COLO829 (cell line): ENCODE data around the gene VGLL4.
A peak's percentile ranks its signal among the peaks of the same experiment; 100 is the strongest.
"Not testable (repeated sequence)": the region's sequence is repeated elsewhere in the genome, so short reads cannot be mapped to it uniquely, and the experiment has no call there.

Source experiments
- DNase-seq: peaks from one replicate; pipeline ENCODE4 v3.0.0; 2012; ENCODE audit warnings: low spot score

VGLL4 gene

DNA sequence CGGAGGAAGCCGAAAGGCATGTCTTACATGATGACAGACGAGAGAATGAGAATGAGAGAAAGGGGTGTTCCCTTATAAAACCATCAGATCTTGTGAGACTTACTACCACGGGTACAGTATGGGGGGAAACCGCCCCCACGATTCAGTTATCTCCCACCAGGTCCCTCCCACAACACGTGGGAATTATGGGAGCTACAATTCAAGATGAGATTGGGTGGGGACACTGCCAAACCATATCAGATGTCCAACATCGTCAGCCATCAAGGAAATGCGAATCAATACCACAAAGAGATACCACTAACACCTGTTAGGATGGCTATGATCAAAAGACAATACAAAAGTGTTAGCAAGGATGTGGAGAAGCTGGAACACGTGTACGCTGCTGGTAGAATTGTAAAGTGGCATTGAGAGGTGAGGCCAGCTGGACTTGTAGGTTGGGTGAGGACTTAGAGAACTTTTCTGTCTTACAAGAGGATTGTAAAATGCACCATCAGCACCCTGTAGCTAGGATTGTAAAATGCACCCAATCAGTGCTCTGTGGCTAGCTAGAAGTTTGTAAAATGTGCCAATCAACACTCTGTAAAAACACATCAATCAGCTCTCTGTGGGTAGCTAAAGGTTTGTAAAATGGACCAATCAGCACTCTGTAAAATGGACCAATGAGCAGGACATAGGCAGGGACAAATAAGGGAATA, 37.5 kb downstream of the VGLL4 start:
- DNase-seq, result no peak

GRCh38 chr3:11605398-11605797, 38.3 kb downstream of the VGLL4 start:
- DNase-seq, result no peak

DNA sequence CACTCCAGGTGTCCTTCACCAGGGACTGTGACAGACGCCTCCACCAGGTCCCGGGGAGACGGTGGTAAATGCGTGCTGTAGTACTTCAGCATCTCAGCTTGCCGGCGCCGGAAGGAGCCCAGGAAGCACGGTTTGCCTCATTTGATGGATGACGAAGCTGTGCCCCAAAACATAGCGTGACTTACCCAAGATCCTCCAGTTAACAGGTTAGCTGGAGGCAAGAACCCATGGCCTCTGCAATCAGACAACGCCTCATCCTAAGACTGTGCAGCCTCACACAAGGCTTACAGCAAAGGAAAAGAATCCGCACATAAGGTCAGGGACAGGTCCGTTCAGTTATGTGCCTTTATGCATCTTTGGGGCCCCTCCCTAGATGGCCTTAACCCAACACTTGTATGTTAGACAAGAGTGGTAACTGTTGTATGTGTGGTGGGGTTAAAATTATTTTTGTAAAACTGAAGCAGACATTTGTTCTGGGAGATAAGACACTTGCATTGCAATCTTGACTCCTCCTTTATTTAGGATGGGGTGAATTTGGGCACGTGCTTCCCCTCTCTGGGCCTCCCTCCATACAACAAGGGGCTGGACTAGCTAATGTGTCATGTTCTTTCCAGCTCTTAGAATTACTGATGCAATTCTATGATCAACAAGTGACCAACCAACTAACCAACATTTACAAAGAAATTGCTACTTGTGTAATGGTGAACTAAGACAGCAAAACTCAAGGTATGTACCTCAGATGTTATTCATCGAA, 39.4 kb downstream of the VGLL4 start:
- no peak for DNase-seq

- DNase-seq, result no peak
Observed at GRCh38 chr3:11603628-11604027, 40.1 kb downstream of the VGLL4 start.

GRCh38 chr3:11602886-11603527, 40.7 kb downstream of the VGLL4 start:
- DNase-seq, result no peak

DNA sequence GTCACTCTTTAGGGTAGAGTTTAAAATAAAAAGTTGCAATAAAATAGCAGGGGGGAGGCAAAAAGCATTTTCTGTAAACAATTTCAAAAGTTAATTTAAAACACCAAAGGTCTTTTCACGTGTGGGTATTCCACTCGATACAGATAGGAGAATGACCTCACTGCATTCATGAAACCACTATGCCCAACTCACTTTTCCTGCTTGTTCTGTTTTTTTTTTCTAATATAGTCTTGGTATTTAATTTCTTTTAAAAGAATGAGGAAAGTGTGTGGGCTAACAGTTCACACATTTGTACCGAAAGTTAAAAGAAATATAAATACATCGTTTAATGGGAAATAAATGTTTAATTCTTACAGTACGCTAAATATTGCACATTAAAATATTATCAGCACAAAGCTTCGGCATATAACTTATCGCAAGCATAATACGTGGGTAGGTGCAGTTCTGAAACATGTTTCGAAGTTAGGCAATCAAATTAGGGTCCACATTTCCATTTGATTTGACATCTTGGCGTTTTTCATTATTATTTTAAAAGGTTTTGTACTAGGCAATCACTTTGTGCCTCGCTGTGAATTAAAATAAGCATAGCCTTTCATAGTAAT, 41.4 kb downstream of the VGLL4 start:
- no peak for DNase-seq

DNA sequence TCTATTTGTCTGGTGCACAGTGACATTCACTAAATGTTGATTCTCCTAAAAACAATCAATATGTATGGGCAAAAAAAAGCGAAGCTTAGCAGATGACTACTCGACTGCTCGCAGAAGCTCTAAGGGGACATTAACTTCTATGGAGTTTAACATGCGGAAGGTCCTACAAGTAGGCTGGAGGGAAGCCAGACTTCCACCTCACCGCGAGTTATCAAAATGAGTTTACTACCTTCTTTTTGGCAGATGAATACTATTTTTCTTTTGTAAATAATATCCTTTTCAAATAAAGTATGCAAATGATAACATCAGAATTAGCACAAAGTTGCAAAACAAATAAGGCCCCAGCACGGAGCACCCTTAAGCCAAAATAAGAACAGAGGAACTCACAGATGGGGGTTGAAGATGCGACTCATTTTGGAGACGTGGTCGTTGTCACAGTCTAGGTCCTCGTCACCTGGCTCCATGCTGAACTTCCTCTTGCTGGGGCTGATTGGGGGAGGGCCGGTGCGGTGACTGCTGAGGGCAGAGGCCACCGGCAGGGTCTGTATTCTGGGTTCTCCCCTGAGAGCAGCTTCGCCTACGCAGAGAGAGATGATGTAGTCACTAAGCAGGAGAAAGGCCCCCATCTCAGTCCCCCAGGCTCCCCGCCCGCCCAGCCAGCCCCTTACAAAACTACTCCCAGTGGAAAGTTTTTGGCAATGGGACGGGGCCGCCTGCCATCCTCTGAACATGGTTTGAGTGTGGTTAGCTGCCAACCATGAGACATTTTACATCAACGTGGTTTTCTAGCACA, 42.1 kb downstream of the VGLL4 start:
- no peak for DNase-seq

DNA sequence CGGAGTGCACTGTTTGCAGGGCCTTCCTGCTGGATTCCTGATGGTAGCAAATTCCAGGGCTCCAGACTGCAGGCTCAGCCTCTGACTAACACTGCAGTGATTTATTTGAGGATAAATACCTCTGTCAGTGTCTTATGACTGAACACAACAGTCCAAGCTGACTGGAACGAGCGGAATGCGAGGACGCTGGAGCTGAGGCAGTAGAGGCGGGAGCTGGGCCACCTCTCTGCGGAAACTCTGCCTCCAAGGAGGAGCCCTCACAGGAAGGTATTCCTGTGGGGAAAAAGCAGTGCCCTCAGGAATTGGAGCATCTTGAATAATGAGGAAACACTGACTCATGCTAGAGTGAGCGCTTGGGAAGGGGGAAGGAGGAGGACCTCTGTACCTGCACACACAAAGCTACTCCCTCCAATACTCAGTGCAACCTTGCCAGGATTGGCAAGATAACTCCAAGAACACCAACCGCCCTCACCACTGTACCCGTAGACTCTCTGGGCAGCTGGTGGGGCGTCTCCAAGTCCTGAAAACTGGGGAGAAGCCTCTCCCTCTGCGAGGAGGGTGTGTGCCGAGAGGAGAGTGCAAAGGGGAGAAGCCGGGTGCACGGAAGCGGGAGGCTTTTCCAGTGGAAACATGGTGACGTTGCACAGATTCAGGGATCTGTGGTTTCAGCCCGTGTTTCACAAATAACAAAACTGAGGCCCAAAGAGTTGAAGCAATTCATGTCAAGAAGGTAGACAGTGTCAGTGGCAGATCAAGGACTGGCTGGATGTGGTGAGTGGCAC, 43.0 kb downstream of the VGLL4 start:
- peak; percentile 57 for DNase-seq

DNA sequence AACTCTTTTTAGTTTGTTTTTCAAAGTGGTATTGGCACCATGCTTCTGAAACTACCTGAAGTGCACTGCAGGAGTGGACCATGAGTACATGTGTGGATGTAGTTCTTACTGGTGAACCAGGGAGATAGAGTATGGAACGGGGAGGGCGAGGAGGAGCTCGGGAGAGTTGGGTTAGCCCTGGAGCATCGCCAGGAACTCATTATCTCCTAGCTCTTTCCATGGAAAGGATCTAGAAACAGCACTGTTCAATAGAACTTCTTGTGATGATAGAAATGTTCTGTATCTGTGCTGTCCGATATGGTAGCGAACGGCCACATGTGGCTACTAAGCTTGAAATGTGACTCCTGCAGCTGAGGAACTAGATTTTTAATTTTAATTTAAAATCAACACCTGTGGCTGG, 47.3 kb downstream of the VGLL4 start:
- no peak for DNase-seq

- not testable (repeated sequence) for DNase-seq
Observed at GRCh38 chr3:11595024-11595423, 48.7 kb downstream of the VGLL4 start.

- no peak for DNase-seq
Observed at GRCh38 chr3:11593318-11594034, 50.2 kb downstream of the VGLL4 start.

DNA sequence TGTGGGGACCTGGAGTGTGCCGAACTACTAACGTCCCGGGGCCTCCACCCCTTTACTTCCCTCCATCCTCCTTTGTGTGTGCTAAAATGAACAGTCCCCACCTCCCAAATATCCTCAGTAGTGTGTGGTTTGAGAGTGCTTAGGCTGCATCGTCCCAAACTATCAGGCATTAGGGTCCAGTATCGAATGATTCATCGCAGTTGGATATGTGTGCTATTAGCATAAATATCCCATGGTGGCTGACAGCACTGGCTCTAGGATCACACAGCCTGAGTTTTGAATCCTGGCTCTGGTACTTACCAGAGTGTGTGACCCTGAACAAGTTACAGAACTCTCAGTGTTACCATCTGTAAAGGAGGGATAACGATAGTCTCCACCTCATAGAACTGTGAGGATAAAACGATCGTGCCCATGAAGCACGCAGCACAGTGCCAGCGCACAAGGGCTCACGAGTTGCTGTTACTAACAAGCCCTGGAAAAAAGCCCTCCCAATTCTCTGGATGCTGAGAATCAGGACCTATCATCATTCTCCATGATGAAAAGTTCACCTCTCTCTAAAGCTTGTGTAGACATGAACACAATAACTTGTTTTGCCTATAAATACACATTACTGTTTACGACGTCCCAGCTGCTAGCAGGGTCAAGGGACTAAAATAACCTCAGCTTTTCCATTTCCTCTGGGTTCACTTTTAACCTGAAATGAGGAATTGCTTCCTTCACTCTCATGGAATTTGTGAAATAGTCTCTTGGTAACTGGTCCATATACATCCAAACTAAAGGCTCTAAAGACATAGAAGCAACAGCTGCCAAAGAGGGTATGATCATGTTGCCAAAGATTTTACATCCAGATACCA, 51.0 kb downstream of the VGLL4 start:
- DNase-seq, result no peak

DNA sequence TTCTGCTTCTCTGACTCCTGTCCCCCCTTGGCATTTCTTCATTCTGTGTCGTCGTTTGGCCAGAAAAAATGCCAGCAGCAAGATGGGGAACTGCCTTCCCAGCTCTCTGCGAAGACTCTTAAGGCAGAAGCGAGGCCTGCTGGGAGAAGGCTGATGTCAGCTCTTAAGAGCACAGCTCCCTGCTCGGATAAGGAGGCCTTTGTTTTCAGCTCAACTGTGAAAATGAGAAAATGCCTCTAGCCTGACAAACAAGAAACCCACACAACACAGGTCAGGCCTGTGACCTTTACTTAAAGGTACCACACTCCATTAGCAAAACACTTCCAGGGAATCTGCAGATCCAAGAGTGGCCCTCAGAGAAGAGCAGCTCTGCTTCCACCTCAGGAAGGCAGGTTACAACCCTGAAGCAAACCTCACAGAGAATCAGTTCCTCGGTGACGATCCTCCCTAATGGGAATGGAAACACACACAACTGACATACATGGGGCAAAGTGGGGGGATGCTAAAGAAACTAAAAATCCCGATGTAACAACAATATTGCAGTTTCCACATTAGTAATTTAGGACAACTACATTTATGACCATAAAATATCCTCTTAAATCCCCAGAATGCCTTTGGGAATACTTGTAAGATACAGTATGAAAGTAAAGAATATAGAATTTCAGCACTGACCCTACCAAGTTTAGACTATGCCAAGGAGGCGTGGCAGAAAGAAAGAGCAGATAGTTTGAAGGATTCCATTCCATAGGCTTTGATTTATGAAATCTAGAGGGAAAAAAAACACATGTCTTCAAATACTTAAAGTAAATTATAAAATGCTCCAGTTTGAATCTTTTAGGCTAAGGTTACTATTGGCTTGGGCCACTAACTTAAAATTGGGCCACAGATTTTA, 52.1 kb downstream of the VGLL4 start:
- peak; percentile 91 for DNase-seq

DNA sequence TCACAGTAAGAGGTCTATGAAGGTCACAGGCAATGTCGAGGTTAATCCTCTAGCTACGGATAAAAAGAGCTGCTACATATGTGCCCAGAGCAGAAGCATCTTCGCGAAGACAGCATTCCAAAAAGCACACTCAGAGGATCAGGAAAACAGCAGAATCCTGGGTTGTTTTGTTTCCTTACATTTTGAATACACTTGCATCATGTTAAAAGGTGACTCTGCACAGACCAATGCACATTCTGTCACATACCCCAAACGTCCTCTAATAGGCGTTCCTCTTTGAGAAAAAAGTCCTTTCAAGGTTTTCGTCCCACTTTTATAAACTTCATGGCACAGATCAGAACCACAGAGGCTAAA, 52.7 kb downstream of the VGLL4 start:
- no peak for DNase-seq

- DNase-seq, result no peak
Observed at GRCh38 chr3:11589706-11590105, 54.0 kb downstream of the VGLL4 start.

DNA sequence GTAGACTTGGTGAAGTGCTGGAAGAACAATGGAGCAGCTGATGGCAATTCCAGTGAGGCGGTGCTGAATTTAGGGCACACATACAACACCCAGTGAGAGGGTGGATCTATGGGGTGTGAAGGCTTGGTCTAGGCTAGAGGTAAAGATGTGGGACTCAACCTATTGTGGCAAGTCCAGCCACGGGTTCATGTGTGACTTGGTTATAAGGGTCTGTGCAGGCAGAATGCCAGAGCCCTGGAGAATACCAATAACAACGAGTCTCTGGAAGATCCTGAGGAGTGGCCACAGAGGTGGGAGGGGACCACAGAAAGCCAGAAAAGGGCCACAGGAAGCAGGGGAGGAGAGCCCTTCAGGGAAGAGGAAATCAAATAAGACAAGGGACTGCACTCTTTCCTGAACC, 55.0 kb downstream of the VGLL4 start:
- DNase-seq, result no peak

DNA sequence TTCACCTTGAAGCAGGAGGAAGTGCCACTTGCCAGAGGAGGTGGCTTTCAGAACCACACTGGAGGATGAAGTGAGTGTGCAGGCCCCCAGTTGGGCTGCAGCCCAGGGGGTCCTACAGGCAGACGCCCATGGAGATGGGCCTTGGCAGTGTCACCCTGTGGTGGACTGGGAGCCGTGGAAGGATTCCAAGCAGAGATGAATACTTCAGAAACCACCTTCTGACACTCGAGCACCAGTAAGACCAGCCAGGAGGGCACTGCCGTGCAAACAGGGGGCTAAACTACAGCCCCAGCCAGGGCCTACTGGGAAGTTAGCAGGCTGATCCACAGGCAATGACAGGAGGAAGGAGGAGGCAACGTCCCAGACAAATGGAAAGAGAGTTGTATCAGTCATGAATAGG, 55.4 kb downstream of the VGLL4 start:
- no peak for DNase-seq

DNA sequence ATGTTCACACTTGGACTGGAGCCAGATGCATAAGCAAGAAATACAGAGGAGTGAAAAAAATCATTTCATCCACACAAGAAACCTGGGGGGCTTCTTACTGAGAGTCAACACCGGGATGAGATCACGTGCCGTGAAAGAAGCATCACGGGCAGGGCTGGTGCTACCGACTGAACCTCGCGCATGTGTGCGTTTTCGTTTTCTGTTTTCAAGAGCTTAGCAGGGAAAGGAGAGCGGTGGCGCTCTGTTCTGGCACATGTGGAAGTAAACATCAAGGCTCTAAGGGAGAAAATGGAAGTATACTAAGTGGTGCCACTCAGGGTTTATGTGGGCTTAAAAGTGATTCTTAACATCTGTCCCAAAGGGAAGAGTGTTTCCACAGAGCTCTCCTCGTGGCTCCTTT, 55.9 kb downstream of the VGLL4 start:
- no peak for DNase-seq

DNA sequence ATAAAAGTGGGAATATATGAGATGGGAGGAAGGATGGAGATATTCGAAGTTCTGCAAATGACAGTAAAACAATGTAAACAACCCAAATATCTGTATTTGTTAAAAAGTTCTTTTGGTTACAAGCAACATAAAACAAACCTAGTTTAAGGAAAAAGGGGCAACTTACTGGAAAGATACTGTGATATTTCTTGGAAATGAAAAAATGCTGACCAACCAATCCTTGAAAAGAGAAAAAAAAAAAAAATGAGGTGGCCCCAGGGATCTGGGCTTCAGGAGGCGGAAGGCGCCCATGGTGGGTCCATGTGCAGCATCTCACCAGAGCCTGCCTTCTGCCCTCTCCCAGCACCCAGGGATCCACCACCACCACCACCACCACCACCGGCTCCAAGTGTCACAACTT, 59.1 kb downstream of the VGLL4 start:
- no peak for DNase-seq
